C4-2B (cell line): ENCODE data around the gene ADM2.

ENCODE experiments used
- H3K27ac ChIP-seq: fragments of 450-650 bp; 2 replicates; pipeline ENCODE4 v1.5.1; 2017
- CTCF ChIP-seq: fragments of 450-650 bp; conservative IDR thresholded peaks from 2 replicates; pipeline ENCODE4 v1.5.1; 2017; ENCODE audit warnings: mild to moderate bottlenecking
- ZFX ChIP-seq: fragments of 450-650 bp; IDR thresholded peaks from 2 replicates; pipeline ENCODE4 v1.6.1; 2017

ADM2 gene

DNA sequence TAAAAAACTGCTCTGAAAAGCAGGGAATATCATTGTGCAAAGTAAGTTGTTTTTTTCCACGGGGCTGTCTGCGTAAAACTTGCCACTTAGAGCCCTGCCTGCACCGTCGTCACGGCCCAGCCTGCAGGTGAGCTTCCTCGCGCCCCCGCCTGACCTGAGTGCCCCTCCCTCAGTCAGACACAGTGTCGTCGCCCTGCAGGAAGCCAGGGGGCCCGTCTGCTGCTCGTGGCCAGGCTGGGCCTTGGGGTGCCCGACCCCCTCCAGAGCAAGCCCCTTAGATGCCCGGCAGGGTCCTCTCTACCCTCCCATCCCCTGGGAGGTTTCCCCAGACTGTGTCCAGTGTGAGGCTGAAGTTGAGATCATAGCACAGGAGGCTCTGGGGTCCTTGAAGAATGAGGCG lies 38.1 kb upstream of the ADM2 start:
- no peak overlapping the region for H3K27ac ChIP-seq

DNA sequence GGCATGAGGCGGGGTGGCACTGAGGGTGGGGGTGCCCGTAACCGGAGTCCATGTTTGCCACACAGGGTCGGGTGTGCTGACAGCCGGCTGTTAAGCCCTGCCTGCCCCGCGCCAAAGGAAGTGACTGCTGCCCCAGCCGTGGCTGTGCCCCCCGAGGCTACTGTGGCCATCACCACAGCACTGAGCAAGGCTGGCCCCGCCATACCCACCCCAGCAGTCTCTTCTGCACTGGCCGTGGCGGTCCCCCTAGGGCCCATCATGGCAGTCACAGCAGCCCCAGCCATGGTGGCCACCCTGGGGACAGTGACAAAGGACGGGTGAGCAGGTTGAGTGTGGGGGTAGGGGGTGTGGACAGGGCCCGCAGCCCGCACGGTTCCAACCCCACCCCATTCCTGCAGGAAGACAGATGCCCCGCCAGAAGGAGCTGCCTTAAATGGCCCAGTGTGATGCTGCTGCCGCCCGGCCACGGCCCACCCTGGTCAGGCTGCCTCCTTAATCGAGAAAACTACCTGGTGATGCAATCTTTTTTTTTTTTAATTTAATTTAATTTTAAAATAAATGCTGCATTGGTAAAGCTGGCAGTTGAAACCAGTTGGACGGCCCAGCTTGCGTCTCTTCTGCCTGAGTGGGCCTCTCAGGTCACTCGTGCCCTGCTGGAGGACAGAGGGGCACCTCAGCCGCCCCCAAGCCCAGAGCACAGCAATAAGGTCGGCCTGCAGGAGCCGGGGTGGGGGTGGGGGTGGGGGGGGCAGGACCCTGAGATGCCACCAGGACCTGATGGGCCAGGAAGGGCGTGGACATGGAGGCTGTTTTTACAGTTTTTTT lies 37.3 kb upstream of the ADM2 start:
- no peak for TF ChIP-seq ZFX
- TF ChIP-seq CTCF: no peak
- H3K27ac ChIP-seq: no peak overlapping the region

More for the DNA sequence above, 38.1 kb upstream of the ADM2 start:
- no peak for TF ChIP-seq CTCF
- TF ChIP-seq ZFX: no peak

DNA sequence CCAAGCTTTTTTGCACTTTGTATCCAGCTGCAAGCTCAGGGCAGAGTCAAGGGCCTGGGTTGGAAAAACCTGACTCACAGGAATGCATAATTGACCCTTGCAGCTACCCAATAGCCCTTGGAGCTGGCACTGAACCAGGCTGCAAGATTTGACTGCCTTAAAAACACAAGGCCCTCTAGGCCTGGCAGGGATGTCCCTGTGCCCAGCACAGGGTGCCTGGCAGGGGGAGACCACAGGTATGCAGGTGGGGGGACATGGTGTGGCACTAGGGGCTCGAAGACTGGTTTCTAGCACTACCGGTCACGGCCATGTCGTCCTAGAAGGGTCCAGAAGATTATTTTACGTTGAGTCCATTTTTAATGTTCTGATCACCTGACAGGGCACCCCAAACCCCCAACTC lies 36.7 kb upstream of the ADM2 start:
- no peak for TF ChIP-seq ZFX
- no peak for TF ChIP-seq CTCF
- no peak overlapping the region for H3K27ac ChIP-seq

DNA sequence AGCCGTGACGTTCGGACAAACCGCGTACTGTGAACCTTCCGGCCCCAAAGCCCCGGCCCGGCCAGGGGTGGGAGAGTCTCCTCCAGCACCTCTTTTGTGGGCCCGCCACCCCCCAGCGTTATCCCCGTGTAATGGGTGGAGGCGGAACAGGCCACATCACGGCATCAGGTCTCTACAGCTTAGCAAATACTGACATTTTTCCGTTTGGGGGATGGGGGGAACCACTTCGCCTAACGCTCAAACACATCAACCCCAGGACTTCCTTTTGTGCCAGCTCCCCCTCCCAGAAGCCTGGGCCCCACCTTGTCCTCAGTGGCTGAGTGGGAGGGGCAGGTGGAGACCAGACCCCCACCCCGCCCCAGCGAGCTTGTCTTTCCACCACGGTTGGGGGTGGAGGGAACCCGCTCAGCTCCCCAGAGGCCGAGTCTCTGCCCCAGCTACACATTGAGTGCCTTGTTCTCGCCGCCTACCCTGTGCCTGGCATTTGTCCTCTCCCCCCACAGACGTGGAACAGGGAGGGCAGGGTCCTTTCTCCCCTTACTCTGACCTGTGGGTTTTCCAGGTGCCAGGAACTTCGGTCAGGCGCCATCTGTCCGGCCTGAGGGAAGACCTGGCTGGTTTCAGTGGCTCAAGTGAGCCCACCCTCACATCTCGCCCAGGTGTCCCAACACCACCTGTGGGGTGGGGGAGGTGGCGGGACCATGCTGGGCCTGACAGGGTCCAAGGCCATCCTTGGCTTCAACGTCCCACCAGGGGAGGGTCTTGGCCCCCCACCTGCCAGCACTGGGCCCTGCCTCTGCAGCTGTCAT lies 36.1 kb upstream of the ADM2 start:
- H3K27ac ChIP-seq: no peak overlapping the region
- TF ChIP-seq ZFX: no peak
- TF ChIP-seq CTCF: no peak

DNA sequence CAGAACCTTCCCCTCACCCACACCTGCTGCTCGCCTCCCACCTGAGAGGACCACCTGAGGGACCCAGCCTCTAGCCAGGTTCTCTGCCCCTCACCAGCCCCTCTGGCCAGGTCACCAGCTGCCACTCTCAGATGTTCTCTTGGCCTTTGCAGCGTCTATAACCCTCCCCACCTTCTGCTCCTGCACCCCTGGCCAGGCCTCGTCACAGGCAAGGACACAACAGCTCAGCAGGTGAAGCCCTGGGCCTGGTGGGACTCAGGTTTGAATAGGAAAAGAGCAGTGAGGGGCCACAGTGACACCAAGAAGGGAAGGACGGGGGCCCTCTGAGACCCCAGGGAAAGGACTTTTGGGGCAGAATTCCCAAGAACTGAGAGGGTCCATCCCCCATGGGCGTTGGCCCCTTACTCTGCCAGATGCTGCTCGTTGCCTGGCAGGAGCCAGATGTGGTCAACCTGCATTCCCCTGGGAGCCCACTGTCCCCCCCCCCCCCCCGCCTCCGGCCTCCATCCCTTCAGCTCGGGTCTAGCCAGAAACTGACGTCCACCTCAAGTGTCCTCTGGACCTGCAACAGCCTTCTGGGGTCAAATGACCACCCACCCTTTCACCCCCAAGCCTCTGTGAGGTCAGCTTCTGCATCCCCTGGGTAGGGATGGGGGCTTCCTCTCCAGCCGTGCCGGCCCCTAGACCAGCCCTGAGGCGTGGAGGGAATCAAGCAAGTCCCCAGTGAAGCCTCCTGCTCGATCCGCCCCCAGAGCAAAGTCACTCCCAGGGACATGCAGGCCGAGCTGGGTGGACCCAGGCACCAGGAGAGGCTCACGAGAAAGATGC lies 35.2 kb upstream of the ADM2 start:
- H3K27ac ChIP-seq: no peak overlapping the region
- no peak for TF ChIP-seq ZFX
- no peak for TF ChIP-seq CTCF

GRCh38 chr22:50446708-50447575 lies 34.4 kb upstream of the ADM2 start:
- no peak overlapping the region for H3K27ac ChIP-seq
- no peak for TF ChIP-seq ZFX
- TF ChIP-seq CTCF: no peak
